Fibroblast of skin of right quadriceps (primary cell): ENCODE measurements around the gene C6.
"Not testable (repeated sequence)": the region's sequence is repeated elsewhere in the genome, so short reads cannot be mapped to it uniquely, and the experiment has no call there.

Experiments
- DNase-seq: peaks from one replicate; pipeline ENCODE4 v3.0.0-alpha.2; 2013

C6 gene

DNA sequence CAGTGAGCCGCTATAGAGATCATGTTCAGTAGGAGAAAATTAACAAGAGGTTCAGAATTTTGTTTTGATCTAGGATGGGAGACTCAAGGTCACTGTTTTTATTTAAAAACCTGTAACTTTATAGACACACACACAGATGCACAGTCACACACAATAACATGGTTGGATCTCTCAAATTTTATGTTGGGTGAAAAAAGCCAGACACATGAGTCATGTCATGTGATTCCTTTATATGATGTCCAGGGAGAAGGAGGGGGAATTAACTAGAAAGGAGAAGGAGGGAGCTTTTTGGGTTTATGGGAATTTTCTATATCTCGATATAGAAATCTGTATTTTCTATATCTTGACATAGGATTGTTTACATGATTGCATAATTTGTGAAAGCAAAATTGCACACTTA, 17.1 kb downstream of the C6 start:
- no peak for DNase-seq

DNA sequence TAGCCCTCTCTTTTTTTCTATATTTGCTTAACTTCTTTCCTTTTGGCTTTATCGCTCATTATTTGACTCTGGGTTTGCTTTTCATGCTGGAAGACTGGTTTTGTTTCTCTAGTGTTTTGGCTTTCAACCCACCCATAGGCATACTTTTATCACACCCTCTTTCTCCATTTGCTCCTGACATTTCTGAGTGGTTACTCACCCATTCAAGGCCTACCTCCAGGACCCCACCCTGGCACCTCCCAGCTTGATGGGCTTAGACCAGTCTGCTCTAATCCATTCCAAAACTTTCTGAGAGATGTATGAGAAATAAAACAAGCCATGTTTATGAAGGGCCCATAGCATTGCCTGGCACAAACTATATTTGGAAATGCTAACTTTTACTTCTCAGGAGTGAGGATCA, 18.1 kb downstream of the C6 start:
- no peak for DNase-seq

DNA sequence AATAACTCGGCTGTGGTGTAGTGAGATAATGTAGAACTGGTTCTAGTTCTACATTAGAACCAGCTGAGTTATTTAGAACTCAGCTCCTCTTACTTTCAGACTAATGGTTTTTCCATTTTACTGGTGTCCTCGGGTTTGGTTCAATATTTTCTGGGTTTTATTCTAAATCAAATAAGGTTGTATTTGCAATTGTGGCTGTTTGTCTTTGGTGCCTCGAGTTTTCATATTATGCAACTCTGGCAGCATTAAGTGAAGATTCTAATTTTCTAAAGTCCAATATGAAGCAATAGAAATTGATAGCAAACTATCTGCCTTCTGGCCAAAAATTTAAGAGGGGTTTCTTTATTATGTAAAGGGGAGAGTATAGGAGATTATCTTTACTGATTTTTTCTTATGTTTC, 19.0 kb downstream of the C6 start:
- no peak for DNase-seq

DNA sequence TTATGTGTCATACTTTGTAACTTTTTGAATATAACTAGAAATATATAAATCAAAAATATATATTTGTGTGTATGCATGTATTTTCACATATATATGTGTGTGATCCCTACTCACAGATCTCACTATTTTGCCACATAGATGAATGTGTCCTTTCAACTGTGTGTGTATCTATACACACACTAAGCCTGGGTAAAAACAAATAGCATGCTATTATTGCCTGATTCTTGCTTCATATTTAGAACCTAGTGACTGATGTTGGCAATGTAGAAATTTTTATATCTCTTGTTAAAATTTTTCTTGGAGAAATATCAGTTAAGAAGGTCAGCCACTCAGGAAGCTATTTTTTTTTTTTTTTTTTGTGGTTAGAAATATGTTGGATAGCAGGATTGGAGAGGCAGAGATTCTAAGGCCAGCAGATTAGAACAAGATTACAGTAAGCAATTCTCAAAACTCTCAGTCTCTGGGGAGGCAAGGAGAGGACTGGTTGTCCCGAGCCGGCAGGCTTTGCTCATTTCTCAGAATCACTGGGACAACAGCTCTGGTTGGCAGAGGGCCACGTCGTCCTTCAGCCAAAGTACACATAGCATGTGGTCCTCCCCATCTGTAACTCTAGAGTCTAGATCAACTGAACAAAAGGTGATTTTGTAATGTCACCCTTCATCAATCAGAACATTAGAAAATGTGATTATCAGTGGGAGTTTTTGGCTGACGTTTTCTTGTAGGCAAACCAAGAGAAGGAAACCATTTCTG, 19.7 kb downstream of the C6 start:
- DNase-seq: no peak

DNA sequence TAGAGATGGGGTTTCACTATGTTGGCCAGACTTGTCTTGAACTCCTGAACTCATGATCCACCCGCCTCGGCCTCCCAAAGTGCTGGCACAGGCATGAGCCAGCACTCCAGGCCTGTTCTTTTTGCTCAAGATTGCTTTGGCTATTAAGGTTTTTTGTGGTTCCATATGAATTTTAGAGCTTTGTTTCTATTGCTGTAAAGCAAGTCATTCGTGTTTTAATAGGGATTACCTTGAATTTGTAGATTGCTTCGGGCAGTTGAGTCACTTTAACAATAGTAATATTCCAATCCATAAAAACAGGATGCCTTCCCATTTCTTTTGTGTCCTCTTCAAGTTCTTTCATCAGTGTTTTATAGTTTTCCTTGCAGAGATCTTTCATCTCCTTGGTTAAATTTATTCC, 22.1 kb downstream of the C6 start:
- no peak for DNase-seq

DNA sequence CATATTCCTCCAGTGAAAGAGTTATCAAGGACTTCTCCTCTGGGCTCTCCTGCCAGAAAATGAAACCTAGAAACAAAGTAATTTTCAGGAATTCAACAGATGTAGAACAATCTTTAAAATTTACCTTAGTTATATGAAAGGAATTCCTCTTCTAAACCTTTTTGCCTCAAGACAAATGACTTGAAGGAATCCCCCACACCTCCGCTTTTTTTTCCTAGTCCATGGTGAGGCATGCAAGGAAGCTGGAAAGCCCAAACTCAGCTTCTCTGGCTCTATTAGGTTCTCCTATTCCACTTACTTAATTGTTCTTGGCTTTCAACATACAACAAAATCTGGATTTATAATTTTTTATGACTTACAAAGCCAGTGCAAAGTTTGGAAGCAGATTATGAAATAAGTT, 27.2 kb downstream of the C6 start:
- DNase-seq: no peak

DNA sequence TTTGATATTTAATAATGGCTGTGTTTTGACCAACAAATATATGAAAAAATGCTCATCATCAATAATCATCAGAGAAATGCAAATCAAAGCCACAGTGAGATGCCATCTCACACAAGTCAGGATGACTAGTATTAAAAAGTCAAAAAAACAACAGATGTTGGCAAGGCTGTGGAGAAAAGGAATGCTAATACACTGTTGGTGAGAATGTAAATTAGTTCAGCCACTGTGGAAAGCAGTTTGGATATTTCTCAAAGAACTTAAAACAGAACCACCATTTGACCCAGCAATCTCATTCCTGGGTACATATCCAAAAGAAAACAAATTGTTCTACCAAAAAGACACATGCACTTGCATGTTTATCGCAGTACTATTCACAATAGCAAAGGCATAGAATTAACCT, 30.0 kb downstream of the C6 start:
- not testable (repeated sequence) for DNase-seq

DNA sequence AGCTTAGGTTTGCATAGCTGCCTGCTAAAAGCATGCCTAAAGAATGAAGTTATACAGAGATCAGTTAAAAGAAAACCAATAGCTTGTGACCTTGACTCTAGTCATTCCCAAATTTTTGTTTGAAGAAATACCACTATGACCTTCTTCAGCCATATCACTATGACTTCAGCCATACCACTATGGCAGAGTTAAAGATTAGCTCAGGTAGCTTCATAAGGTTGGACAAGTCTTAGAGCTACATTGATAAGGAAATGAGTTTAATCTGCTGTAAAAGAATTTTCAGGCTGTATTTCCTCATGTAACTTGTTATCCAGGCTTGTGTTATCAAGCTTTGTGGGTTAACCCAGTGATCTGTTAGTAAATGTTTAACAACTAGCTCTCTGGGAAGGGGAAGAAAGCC, 30.7 kb downstream of the C6 start:
- DNase-seq: no peak

DNA sequence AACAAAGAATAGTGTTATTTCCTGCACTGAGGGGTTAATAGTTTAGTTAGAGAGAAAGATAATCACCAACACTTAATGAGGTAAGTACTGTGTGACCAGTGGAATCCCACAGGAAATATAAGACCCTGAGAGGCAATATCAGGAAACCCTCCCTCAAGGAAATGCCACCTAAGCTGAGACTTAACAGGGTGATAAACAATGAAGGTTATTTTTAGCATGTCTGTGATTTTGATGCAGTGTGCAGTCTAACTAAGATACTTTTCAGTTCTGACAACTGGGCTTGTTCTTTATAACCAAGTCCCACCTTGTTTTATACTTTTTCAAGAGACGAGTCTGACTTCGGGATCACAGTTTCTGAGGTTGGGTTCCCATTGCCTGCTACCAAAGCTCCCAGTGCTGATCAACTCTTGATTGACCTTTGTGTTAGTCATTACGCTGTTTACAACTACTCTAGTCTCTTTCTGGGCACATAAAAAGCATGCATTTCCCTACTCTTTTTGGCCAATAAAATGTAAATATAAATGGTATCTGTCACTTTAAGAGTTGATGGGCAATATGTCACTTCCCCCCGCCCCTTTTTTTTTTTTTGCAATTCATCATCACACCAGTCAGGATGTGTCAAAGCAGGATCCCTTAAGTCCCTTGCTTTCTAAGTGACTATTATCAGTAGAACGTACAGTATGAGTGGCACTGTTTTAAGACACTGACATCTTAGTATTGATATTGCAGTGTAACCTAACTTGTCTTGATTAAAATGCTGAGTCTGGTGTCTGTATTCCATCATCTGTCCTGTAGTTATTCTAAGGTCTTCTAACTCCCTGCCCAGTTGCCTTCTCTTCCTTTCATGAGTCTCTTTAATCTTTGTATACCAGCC, 31.4 kb downstream of the C6 start:
- DNase-seq: no peak

DNA sequence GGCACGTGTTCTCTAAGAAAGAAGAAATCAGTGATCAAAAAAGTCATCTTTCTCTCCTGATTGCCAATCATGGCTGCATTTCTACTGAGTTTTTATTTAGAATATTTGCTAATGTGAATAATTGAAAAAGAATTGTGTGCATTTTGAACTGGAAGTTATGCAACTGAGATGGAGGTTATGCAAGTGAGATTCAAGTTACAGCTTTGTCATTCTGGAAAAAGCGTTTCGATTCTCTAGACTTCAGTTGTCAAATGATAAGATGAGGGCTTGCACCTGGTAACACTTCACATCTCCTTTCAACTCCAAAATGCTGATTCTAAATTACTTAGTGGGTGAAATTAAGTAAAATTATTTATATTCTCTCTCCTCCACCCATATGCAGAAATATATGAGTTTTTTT, 36.4 kb downstream of the C6 start:
- DNase-seq: no peak

DNA sequence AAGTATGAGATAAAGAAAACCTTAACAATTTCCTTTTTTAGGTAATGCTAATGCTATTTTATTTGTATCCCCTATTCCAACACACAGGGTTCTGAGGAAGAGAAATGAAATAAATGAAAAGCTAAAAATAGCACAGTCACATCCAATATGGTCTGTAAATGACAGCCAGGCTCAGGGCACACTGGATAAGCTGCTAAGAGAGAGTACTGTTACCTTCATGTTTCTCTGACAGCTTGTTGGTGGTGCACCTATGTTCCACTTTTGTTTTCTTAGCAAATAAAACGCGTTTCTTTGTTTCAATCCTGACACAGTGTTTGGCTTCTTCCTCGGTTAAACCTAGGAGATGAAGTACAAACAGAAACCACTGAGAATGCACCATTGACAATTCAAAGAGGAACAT, 41.3 kb downstream of the C6 start:
- DNase-seq: no peak

DNA sequence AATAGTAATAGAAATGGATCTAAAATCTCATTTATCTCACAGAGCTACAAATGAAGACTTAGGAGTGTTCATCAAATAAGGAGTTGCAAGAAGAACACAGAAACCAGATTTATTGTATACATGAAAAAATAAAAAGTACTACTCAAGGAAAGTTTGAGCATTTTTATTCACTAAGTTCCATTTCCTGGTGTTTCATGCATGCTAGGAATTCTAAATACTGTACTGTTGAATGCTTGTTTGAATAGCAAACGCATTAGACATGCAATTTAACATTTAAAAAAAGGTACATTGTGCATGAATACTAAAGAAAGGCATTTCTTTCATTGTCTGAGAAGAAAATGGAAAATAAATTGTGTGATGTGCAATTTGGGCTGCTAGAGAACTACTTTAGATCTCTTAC, 52.1 kb downstream of the C6 start:
- peak; percentile 1 for DNase-seq

DNA sequence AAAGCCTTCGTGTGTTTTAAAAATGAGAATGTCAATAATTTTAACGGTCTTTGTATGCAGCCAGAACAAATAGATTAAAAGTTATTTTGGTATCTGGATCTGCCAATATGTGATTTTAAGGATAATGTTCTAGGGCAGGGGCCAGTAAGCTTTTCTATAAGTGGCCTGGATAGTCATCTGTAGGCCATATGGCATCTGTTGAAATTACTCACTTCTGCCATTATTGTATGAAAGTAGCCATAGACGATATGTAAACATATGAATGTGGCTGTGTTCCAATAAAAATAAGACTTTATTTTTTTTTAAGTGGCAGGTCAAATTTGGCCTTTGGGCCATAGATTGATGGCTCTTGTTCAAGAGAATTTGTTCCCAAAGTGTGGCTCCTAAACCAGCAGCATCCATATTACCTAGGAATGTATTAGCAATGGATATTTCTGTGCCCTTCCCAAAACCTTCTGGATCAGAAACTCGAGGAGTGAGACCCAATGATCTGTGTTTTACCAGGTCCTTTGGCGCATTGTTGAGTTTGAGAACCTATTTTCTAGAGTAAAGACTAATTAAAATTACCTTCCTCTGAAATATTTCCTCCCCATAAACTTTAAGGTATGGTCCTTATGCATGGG, 55.9 kb downstream of the C6 start:
- DNase-seq: no peak

DNA sequence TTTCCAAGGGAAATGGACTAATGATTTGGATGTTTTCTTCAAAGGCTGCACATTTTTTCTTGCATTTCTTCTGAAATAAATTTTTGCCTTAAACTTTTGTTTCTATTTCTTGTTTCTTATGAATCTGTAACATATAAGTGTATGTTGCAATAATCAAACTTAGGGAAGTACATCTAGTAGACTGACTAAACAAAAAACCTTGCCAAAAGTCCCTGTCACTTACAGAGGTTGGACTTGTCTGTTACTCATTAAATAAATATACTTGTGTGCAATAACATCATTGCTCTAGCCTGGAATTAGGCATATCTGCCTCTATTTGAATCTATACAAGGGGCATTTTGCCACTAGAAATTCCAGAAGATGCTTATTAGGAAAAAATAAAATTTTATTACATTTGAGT, 56.6 kb downstream of the C6 start:
- no peak for DNase-seq

DNA sequence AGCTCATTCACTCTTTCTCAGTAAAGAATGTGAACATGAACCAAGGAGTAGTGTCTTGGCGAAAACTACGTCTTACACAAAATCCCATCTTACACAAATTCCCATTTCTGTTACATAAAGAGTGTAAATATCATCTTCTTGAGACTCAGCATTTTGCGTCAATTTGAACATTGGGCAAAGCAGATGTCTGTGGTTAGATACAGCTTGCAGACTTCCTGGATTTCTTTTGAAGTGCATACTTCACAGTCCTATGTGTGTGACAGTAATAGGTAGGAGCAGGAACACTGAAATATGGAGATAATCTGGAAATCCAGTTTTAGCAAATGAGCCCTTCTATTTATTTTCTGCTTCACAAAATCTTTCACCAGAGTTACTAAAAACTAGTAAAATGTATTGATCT, 58.8 kb downstream of the C6 start:
- no peak for DNase-seq

DNA sequence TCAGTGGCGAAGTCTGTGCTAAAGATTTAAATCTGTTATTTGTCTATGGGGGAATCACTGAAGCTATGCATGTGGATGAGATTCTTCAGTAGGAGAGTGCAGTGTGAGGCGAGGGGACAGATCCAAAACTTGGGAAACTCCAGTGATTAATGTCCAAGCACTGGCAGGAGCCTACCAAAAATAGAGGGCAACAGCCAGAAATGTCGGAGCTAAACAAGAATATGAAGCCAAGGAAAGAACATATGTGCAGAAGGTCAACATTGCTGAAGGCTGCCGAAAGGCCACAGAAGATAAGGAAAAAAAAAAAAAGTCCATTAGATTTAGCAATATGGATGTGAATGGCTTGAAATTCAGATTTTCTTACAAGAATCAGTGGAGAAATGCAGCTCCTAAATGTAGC, 61.8 kb downstream of the C6 start:
- DNase-seq: no peak

DNA sequence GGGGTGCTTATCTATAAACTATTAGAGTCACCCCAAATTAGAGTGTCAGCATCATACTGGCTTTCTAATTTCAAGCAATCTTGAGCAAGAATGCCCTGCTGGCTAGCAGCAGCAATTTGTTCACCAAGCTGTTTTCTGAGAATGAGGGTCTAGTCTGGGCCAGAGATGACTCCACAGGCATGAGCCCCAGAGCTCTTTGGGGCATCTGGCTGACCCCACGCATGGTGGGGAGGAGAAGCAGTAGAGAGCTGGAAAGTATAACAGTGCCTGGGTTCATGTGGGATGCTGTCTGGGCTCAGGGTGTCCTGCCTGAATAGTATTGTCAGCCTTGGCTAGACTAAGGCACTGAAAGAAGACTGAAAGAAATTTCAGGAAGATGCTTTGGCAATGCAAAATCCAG, 64.9 kb downstream of the C6 start:
- DNase-seq: no peak

DNA sequence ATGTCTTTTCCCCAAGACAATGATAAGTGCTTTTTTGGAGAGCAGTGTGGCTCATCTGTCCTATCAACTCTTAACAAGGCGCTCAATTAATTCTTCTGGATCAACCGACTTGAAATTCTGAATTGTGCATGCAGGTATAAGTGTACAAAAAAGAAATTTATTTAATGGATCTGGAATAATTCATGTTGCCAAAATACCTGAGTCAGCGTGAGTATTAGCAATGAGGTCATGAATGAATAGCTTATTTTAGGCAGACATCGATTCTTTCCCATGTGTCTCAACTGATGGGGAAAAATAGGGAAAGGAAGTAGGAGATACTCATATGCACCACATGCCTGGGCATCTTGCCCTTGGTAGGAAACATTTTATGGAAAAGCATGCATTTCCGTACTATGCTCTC, 68.0 kb downstream of the C6 start:
- DNase-seq: no peak

DNA sequence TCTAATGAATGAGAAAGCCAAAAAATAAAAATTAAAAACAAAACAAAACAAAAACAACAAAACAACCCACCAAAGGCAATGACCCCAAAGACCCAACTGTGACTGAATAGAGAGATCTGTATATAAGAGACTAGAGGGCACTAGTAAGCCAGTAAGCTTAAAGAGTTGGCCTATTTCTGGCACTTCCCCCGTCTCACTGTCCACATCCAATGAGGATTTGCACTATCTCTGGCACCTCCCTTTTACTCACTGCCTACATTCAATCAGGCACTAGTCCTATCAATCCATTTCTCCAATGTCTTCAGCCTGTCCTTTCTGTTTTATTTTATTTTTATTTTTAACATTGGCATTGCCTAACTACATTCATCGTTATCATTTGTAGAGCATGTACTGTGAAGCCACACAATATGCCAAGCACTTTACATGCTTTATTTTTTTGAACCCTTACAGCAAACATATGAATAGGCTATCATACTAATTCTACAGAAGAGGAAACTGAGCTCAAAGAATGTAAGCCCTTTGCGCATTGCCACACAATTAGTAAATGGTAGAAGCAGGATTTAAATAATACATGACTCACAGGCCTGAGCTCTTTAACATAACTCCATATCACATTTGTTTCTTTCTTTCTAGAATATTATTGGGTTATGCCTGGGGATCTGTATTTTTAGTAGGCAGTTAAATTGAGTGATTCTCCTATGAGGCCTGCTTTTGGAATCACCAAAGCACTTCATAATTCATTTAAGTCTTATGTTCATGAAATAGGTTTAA, 70.0 kb downstream of the C6 start:
- no peak for DNase-seq

DNA sequence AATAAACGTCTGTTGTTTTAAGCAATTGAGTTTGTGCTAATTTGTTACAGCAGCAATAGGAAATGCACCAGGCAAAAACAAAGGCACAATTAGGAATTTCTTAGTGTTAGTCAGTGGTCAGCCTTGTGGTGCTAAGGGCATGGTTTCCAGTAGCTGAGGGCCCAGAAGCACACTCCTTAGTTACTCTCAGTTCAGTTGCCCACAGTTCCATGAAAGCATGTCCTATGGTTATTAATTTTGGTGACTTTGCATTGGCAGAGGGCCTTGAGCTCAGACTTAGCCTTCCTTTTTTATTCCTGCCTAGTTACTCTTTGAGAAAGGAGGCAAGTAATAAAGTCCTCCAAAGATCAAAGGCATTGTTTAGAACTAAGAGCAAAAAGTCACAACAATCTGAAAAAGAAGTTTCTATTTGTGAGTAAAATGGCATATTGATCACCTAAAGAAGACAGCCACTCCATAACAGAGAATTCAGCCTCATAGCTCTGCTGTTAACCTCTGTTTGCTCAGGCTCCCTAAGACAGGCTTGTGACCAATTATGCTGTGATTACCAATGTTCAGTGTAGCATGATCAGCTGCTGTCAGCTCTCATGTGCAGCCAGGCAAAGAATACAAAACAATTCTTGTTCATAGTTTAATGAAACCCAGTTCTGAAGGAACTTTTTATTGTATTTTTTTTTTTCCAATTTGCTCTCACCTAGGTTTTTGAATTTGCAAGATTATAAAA, 85.2 kb downstream of the C6 start:
- no peak for DNase-seq

DNA sequence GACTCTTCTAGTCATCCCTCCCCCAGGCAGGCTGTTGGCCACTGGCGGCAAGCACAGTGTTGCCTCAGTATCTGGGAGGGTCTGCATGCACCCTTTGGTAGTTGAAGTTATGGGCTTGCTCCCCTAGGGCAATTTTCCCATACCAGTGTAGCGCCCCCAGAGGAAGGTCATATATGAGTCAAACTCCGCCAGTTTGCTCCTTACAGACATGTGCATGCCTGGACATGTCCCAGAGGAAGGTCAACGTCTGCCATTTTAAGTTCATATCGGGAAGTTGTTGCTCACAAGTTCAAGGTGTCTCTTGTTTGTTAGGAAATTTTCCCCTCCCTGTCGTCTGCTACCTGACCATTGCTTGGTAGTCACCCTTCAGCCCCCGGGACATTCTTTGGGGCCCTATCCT, 90.9 kb downstream of the C6 start:
- no peak for DNase-seq

DNA sequence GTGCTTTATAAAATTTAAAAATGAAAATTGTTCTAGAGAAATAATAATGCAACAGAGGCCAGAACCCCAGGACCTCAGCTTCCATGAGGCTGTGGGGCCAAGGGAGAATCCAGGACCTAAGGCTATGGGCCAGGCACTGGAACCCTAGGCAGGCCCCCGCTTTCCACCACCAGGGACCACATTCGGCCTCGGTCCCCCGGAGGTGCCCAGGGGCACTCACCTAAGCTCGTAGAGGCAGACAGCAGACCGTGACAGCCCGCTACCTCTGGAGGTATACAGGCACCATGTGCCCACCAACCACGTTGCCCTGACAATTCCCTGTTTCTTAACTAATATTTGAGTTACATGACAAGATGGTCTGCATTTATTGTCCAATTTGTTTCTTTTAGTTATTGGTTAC, 92.7 kb downstream of the C6 start:
- DNase-seq: no peak

DNA sequence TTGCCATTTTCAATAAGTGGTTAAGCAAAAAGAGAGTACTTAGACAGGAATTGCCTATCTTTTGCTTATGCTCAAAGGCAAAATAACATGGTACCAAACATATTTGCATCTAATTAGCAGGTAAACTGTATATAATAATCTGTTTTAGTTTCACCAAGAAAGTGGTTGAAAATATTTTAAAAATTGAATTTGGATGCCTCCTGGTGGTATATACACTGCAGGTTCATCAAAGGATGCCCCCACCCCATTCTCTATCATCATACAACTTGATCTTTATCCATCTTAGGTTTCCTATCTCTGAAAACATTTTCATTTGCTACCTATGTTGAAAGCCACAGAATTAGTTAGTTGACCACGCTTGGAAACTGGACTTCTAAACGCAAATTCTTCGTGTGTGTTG, 95.2 kb downstream of the C6 start:
- no peak for DNase-seq
